Measurements from ENCODE around the gene PSMD9.
"Not testable (repeated sequence)": the region's sequence is repeated elsewhere in the genome, so short reads cannot be mapped to it uniquely, and the experiment has no call there.

Gene PSMD9

GRCh38 chr12:121875582-121875981, 13.0 kb upstream of the PSMD9 start:
- no peak for TF ChIP-seq CTCF (conservative IDR thresholded peaks at IDR 0.05; ENCODE audit: low read depth, low read length)
- H3K4me3 ChIP-seq (ENCODE audit: low read length), result no peak overlapping the region
- DNase-seq (ENCODE audit: low read depth), result no peak

- not testable (repeated sequence) for DNase-seq (ENCODE audit: low read depth); H3K4me3 ChIP-seq (ENCODE audit: low read length)
Observed at GRCh38 chr12:121876080-121876447, 12.5 kb upstream of the PSMD9 start.

DNA sequence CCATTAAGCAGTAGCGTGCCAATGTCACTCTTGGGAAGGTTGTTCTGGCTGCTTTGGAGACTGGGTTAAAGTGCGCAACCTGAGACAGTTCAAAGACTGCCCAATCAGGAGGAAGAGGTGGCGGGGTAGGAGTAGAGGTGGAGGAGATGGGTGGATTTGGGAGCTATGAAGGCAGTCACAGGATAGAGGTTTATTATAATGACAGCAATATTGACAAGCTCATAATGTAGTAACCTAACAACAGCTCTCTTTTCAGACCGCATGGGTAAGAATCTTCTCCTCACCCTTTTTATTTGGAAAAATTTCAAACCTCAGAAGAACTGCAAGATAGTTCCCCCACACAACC, 5.3 kb upstream of the PSMD9 start:
- no peak for DNase-seq (ENCODE audit: low read depth)
- TF ChIP-seq CTCF (conservative IDR thresholded peaks at IDR 0.05; ENCODE audit: low read depth, low read length), result no peak
- H3K4me3 ChIP-seq (ENCODE audit: low read length), result no peak overlapping the region

GRCh38 chr12:121885129-121885528, 3.5 kb upstream of the PSMD9 start:
- not testable (repeated sequence) for H3K4me3 ChIP-seq (ENCODE audit: low read length); DNase-seq (ENCODE audit: low read depth)

GRCh38 chr12:121888083-121888477, 510 bp upstream of the PSMD9 start:
- no peak for DNase-seq (ENCODE audit: low read depth)
- peak overlapping the region; percentile 86 for H3K4me3 ChIP-seq (ENCODE audit: low read length)
- no peak for TF ChIP-seq CTCF (conservative IDR thresholded peaks at IDR 0.05; ENCODE audit: low read depth, low read length)

GRCh38 chr12:121889274-121889624, 659 bp downstream of the PSMD9 start:
- no peak for DNase-seq (ENCODE audit: low read depth)
- TF ChIP-seq CTCF (conservative IDR thresholded peaks at IDR 0.05; ENCODE audit: low read depth, low read length), result no peak
- H3K4me3 ChIP-seq (ENCODE audit: low read length), result peak overlapping the region; percentile 86

GRCh38 chr12:121889661-121890060, 1.1 kb downstream of the PSMD9 start:
- DNase-seq (ENCODE audit: low read depth), result not testable (repeated sequence)
- peak overlapping the region; percentile 86 for H3K4me3 ChIP-seq (ENCODE audit: low read length)

DNA sequence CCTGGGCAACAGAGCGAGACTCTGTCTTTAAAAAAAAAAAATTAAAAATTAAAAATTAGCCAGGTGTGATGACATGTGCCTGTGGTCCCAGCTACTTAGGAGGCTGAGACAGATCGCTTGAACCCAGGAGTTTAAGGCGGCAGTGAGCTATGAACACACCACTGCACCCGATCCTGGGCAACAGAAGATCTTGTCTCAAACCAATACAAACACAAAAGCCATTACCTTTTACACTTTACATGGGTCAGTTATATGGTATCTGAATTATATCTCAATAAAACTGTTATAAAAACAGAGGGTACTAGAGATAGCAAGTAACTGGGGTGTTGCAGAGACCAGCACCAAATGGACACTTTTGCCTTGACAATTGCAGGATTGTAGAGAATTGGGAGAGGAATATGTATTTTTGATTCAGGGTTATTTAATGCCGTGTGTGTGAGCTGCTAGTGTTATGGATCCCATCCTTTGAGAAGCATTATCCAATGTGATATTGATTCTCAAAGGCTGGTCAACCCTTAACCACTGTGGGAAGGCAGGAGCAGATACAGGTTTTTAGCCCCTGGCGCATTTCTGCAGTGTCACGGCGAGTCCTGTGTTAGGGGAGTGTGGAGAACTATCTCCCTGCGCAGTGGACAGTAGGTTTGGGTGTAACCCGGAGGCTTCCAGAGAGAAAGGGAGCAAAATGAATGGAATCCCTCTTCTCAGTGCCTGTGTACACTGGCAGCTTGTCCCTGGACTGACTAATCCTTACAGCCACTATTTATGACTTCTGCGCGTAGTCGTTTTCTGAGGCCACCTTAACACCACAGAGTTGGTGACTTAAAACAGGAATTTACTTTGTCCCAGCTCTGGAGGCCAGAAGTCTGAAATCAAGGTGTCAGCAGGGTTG, 4.3 kb downstream of the PSMD9 start:
- no peak for TF ChIP-seq CTCF (conservative IDR thresholded peaks at IDR 0.05; ENCODE audit: low read depth, low read length)
- no peak for DNase-seq (ENCODE audit: low read depth)

GRCh38 chr12:121893961-121894460, 5.4 kb downstream of the PSMD9 start:
- TF ChIP-seq CTCF (conservative IDR thresholded peaks at IDR 0.05; ENCODE audit: low read depth, low read length), result no peak
- H3K4me3 ChIP-seq (ENCODE audit: low read length), result no peak overlapping the region
- peak; percentile 52 for DNase-seq (ENCODE audit: low read depth)

More for the DNA sequence above, 4.3 kb downstream of the PSMD9 start:
- H3K4me3 ChIP-seq (ENCODE audit: low read length), result no peak overlapping the region

Data from retinal pigment epithelial cell (primary cell).